BE2C (cell line): ENCODE data around the gene DRD5. TPM values are rescaled to one million over a fixed set of nuclear protein-coding genes. Genes with fewer than 3 reads are reported as not detected.
"Not testable (repeated sequence)": the region's sequence is repeated elsewhere in the genome, so short reads cannot be mapped to it uniquely, and the experiment has no call there.

Source experiments
- DNase-seq: peaks from one replicate; pipeline ENCODE4 v3.0.0-alpha.2; 2020
- H3K27me3 ChIP-seq: fragments of 250-450 bp; sonication (Bioruptor Pico); 2 replicates; pipeline ENCODE4 v1.5.1; 2020; ENCODE audit warnings: mild to moderate bottlenecking
- H3K36me3 ChIP-seq: fragments of 250-450 bp; sonication (Bioruptor Pico); 2 replicates; pipeline ENCODE4 v1.5.1; 2020; ENCODE audit warnings: mild to moderate bottlenecking
- H3K4me1 ChIP-seq: fragments of 250-450 bp; sonication (Bioruptor Pico); 2 replicates; pipeline ENCODE4 v1.5.1; 2020
- H3K4me3 ChIP-seq: 2 replicates; pipeline ENCODE4 v1.5.1; 2011; ENCODE audit warnings: low read depth, low read length
- H3K9me3 ChIP-seq: fragments of 250-450 bp; sonication (Bioruptor Pico); 2 replicates; pipeline ENCODE4 v1.5.1; 2020
- polyA plus RNA-seq: library from polyadenylated mRNA; unstranded; fragments of >200 nt; gene quantifications from one replicate; pipeline ENCODE4 v1.2.1, GENCODE V29; 2012; ENCODE audit warnings: low read depth, missing spikeins; ENCODE audit not compliant: insufficient read length, insufficient read depth
- TF ChIP-seq, protein P1 (sequence below): IDR thresholded peaks from 2 replicates; pipeline ENCODE4 v1.5.1; 2012; ENCODE audit warnings: mild to moderate bottlenecking, low read depth, low read length

Gene DRD5
- polyA plus RNA-seq: not detected

DNA sequence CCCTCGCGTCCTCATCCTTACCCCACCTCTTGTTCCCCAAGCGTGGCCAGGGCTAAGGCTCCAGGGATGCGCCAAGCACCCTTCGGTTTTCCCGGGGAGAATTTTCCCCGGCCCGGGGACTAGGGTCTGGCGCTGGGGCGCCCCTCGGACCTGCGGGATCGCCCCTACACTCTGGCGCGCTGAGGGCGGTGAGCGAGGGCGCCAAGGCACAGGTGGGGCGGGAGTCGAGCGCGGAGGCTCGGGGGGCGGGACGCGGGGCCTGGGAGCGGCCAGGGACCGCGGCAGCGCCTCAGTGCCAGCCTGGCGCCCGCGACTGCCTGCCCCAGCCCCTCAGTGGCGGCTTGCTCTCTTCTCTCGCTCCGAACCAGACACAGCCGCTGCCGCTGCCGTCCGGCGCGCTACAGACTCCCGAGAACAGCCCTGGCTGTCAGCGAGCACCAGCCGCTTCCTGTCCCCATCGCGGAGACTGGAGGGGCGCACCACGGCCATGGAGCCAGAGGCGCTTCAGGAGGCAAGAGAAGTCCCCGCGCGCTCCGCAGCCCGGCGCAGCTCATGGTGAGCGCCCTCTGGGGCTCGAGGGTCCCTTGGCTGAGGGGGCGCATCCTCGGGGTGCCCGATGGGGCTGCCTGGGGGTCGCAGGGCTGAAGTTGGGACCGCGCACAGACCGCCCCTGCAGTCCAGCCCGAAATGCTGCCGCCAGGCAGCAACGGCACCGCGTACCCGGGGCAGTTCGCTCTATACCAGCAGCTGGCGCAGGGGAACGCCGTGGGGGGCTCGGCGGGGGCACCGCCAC is at the start of gene DRD5:
TSS of gene DRD5 (plus strand) at position 292 of the 793 bp plus-strand sequence. CDS start at position 688, 396 bp downstream.
- TF ChIP-seq, protein P1, sequence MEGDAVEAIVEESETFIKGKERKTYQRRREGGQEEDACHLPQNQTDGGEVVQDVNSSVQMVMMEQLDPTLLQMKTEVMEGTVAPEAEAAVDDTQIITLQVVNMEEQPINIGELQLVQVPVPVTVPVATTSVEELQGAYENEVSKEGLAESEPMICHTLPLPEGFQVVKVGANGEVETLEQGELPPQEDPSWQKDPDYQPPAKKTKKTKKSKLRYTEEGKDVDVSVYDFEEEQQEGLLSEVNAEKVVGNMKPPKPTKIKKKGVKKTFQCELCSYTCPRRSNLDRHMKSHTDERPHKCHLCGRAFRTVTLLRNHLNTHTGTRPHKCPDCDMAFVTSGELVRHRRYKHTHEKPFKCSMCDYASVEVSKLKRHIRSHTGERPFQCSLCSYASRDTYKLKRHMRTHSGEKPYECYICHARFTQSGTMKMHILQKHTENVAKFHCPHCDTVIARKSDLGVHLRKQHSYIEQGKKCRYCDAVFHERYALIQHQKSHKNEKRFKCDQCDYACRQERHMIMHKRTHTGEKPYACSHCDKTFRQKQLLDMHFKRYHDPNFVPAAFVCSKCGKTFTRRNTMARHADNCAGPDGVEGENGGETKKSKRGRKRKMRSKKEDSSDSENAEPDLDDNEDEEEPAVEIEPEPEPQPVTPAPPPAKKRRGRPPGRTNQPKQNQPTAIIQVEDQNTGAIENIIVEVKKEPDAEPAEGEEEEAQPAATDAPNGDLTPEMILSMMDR: no peak
- no peak within 1 kb of the TSS for H3K4me3 ChIP-seq

DNA sequence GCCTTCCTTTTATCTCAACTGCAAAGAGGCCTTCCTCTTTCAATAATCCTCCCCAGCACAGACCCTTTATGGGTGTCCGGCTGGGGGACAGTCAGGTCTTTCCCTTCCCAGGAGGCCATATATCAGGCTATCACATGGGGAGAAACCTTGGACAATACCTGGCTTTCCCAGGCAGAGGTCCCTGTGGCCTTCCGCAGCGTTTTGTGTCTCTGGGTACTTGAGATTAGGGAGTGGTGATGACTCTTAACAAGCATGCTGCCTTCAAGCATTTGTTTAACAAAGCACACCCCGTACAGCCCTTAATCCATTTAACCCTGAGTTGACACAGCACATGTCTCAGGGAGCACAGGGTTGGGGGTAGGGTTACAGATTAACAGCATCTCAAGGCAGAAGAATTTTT is 49.2 kb upstream of the DRD5 start:
- not testable (repeated sequence) for H3K27me3 ChIP-seq, H3K4me3 ChIP-seq, H3K9me3 ChIP-seq, DNase-seq, H3K36me3 ChIP-seq, H3K4me1 ChIP-seq

More for the DNA sequence above, at the start of gene DRD5:
- H3K27me3 ChIP-seq: no peaks in the 10 kb centered on the region
- no peaks in the 10 kb centered on the region for H3K4me1 ChIP-seq
- H3K9me3 ChIP-seq: no peaks in the 10 kb centered on the region
- H3K36me3 ChIP-seq: no peaks in the 10 kb centered on the region
- no peak for DNase-seq

DNA sequence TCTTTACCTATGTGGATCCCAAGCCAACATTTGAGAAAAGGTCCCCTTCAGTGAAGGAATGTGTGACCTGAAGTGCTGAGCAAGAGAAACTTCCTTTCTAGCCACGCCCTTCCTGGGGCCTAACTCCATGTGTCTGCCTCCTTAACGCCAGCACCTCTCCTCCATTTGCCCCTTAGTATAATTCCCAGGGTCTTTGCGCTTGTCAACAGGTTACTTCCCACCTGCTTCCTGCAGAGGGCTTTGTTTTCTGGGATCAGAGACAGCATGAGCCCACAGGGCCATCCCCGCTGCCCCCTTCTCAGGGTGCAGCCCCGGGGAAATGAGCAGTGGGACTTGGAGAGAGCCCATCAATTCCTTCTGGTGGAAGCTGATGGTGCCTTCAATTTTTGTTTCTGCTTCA is 45.9 kb upstream of the DRD5 start:
- TF ChIP-seq, protein P1: no peak
- Histone ChIP-seq H3K4me3 (no peak overlapping the region), H3K36me3 (no peaks in the 10 kb centered on the region), H3K27me3 (no peaks in the 10 kb centered on the region), H3K9me3 (no peaks in the 10 kb centered on the region), H3K4me1 (no peaks in the 10 kb centered on the region)
- no peak for DNase-seq

DNA sequence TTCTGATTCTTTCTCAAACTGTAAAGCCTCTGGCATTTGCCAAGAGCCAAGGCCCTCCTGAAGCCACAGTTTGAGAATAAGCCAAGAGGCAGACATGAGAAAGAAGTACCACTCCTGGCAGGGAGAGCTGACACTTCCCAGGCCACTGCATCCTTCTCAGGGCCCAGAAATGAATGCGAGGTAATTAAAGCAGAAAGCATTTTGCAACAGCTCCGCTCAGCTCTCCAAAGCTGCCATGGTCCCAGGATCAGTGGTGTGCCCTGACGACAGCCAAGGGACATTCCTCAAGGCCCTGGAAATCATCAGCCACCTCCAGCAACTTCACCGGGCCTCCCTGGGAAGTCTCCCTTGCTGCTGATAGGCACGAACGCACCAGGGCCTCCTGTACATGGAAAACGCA is 44.2 kb upstream of the DRD5 start:
- H3K4me1 ChIP-seq, H3K27me3 ChIP-seq, H3K36me3 ChIP-seq, H3K4me3 ChIP-seq, H3K9me3 ChIP-seq, DNase-seq: not testable (repeated sequence)

DNA sequence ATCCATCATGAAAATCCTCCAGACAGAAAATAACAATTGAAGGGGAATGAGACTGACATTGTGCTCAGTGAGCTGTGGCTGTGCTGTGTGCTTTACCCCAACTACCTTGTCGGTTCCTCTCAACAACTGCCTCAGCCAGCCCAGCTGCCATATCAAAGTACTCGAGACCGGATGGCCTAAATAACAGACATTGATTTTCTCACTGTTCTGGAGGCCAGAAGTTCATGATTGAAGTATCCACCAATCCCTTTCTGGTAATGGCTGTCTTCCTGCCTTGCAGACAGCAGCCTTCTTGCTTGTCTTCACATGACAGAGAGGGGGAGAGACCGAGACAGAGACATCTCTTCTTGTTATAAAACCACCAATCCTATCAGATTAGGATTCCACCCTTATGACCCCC is 37.6 kb upstream of the DRD5 start:
- not testable (repeated sequence) for H3K36me3 ChIP-seq, H3K4me1 ChIP-seq, DNase-seq

DNA sequence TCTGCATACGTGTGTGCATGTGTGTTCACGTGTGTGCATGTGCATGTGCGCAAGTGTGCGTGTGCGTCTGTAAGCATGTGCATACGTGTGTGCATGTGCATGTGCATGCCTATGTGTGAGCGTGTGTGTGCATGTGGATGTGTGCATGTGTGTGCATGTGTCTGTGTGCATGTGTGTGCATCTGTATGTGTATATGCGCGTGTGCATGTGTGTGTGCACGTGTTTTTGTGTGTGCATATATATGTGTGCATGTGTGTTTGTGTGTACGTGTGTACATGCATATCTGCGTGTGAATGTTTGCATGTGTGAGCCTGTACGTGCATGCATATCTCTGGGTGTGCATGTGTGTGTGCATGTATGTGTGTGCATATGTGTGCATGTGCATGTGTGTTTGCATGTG is 35.7 kb upstream of the DRD5 start:
- Histone ChIP-seq H3K9me3 (peaks cover 4% of the 10 kb centered on the region; the same call in 1 of the 2 replicates), H3K4me3 (no peak overlapping the region), H3K27me3 (no peaks in the 10 kb centered on the region), H3K36me3 (no peaks in the 10 kb centered on the region), H3K4me1 (no peaks in the 10 kb centered on the region)
- DNase-seq: no peak
- TF ChIP-seq, protein P1: no peak

More for the DNA sequence above, 37.6 kb upstream of the DRD5 start:
- H3K4me3 ChIP-seq, H3K9me3 ChIP-seq, H3K27me3 ChIP-seq: not testable (repeated sequence)

DNA sequence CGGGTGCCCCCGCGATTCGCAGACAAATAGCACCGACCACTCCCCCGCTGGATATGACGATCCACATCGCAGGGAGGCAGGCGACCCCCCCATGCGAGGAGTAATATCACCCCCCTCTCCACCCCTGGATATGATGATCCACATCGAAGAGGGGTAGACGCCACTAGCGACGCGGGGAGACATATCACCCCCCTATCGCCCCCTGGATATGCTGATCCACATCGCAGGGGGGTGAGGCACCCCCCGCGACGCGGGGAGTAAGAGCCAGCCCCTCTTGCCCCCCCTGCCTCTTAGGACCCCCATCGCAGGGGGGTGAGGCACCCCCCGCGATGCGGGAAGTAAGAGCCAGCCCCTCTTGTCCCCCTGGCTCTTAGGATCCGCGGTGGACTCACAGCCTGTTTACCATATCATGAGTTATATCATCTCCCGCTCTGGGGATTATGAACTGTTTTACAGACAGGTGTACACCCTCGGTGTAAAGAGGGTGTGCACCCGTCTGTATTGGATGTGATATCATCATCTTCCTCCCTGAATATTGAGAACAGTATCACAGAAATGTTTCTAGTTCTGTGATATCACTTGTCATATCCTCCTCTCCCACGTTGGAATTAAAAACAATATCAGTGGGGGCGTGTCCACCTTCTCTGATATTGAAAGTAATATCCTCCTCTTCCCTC is 22.7 kb upstream of the DRD5 start:
- TF ChIP-seq, protein P1: no peak
- Histone ChIP-seq H3K36me3 (no peaks in the 10 kb centered on the region), H3K9me3 (no peaks in the 10 kb centered on the region), H3K27me3 (peaks cover 4% of the 10 kb centered on the region; the same call in 1 of the 2 replicates), H3K4me1 (no peaks in the 10 kb centered on the region), H3K4me3 (no peak overlapping the region)
- DNase-seq: no peak
